ENCODE results near the gene PDE8A.

The PDE8A gene

DNA sequence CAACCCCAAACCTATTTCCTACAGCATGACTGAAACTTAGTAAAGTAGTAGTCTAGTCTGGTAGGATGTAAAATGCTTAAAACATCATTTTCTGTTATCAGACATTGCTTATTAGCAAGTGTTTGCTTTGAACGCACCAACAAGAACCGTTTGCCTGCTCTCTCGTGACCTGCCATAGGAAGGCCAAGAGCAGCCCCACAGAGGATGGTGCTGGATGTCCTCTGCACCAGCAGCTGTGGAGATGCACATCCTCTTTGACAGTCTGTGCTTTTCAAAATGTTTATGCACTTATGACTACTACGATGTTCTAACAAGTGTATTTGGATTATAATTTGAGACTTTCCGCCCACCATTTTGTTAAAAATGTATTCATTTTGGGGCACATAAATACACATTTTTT is 59.6 kb downstream of the PDE8A start:
- no peak for DNase-seq

DNA sequence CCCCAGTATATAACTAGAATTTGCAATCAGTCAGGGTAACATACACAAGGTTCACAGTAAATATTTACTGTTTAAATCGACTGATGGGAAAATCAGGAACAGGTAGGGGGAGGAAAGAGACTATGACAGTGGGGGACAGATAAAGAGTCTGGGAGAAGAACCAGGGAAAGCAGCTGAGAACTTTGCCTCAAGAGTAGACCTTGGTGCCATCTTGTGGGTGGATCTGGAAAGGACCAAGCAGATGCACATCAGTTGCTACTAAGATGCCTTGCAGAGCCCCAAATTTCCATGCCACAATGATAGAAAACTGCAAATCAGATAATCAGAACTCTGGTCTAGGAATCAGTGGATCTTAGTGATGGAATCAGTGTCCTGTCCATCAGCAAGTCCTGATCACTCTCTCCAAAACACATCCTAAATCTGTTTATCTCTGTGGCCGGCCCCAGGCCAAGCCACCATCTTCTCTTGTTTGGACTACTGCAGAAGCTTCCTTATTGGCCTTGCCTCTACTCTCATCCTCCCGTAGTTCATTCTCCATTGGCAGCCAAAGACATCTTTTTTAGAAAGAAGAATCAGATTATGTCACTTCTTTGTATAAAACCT is 62.7 kb downstream of the PDE8A start:
- DNase-seq = peak; percentile 23

DNA sequence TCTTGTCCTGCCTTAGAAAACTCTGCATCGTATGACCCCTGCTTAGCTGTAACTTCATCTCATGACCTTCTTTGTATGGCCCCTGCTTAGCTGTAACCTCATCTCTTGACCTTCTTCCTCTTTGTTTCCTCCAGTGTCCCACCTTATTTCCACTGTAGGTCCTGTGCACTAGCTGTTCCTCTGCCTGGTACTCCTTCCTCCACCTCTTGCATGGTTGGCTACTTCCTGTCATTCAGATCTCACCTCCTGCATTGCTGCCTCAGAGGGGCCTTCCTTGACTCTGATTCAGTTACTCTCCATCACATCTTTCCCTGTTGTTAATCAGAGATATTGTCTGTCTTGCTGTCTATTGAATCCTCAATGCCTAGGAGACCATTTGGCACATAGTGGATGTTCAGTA is 63.2 kb downstream of the PDE8A start:
- DNase-seq = no peak

DNA sequence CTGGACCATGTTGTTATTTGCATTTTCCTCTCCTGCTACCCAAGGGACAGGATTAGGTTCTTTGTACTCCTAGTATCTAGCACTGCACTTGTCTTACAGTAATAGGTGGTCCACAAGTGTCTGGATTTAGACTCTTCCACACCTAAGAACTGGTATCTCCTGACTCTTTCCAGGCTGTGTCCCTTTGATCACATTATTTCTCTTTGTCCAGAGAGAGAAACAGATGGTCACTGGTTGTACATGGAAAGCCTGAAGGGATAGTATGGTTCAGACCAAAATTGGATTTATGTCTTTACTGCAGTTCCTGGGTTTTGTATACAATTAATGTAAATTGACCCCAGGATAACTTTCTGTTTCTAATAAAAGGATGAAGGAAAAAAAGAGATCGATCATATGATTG is 64.0 kb downstream of the PDE8A start:
- no peak for DNase-seq

DNA sequence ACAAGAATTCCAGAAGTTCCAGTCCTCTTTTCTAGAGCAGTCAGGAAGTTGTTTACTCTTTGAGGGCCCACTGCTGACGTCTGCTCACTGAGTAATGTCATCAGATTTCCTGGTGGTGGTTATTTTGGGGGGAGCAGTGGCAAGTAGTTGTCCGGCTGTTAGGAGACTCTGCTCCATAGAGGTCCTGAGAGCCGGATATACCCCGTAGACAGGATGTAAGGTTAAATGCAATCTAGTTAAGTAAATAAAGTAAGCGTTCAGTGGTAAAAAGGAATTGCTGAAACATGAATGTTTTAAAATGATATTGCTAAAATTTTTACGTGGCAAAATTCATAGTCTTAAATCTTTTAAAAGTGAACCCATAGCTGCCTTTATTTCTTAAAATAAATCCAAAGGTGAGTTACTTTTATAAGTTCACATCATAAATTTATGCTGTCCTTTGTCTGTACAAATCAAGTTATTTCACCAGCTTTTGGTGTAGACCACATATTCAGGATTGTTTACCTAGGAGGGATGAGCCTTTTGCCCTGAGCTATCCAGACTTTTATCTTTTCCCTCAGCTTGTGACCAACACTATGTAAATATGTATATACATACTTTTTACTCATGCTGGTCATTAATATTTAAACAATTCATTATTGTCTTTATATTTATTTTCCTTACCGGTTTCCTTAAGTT is 65.8 kb downstream of the PDE8A start:
- no peak for DNase-seq

DNA sequence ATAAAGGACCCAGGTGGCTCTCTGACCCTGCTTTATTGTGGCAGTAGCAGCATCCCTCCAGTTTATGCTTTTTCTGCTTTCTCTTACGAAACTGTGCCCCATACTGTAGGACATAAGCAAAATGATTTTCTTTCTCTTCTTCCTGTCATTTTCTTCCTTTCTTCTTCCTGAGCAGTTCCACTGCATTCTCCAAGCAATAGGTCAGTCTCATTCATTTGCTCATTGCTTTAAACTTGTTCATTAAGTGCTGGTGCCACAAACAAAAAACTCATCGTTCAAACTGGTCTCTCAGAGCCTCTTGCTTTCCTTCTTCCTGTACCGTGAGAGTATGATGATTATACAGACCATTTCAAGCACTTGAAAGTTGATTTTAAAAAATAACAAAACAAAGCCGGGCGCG is 66.8 kb downstream of the PDE8A start:
- DNase-seq = no peak

DNA sequence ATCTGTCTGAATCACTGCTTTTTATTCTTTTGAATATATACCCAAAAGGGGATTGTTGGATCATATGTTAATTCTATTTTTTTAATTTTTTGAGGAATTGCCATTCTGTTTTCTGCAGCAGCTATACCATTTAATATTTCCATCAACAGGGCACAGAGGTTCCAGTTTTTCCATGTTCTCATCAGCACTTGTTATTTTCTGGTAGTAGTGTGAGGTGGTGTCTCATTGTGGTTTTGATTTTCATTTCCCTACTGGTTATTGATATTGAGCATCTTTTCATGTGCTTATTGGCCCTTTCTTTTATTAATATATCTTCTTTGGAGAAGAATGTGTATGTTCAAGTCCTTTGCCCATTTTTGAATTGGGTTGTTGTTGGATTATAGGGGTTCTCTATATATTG is 68.1 kb downstream of the PDE8A start:
- DNase-seq = no peak

DNA sequence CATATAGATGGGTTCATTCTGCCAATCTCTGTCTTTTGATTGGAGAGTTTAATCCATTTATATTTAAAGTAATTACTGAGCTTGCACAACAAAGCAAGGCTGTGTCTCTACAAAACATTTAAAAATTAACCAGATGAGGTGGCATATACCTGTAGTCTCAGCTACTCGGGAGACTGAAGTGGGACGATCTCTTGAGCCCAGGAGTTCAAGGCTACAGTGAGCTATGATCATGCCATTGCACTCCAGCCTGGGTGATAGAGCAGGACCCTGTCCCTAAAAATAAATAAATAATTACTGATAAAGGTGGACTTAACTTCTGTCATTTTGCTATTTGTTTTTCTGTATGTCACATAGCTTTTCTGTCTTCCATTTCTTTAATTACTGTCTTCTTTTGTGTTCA is 78.1 kb downstream of the PDE8A start:
- no peak for DNase-seq

DNA sequence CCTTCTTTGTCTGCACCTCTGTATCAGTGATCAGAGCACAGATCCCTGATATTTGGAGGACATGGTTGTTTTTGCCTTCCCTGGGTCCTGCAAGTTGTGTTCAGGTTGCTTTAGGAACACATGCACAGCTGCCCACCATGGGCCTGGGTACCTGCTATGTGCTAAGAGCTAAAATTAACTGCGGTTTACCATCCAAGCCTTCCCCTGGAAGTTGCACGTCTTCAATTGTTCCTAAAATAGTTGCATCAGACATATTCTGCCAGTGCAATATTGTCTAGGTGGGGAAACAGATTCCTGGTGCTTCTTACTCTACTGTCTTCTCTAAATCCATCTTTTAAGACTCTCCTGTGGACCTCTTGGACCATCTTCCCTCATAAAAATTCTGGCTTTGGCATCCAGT is 80.9 kb downstream of the PDE8A start:
- no peak for DNase-seq

DNA sequence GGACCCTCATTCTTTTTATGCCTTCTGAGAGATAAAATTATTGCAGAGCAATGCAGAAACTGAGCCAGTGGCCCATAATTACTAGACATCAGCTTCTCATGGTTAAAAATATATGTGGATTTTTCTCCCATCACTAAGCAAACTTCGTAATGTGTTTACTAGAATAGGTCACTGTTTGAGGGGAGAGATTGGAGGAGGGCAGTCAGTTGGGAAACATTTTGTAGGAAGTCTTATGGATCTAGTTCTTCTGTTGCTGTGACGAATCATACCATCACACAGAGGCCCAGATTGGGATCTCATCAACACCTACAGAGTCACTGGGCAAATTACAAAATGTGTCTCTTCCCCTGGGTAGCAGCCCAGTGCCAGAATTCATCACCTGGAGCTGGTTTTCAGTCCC is 81.4 kb downstream of the PDE8A start:
- no peak for DNase-seq

DNA sequence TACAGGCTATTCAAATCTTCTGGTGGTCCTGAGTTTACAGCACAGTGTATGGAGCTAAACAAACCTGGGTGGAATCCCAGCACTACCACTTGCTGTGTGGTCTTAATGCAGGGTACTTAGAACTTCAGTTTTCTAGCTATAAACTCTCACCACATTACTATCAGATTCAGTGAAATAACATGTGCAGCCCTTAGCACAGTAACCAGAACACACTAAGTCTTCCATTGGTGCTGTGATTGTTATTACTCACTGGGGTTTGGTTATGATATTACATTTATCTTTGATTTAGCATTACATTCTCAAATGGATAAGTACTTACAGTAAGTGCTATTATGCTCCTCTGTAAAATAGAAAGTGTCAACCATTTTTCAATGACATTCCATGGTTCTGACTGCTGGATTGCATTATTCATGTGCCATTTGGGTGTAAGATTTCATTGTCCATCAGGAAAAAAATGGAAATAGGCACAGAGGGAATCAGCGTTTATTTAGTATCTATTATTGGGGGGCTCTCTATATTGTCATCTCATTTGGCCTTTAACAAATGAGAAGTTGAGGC is 81.9 kb downstream of the PDE8A start:
- DNase-seq = no peak

DNA sequence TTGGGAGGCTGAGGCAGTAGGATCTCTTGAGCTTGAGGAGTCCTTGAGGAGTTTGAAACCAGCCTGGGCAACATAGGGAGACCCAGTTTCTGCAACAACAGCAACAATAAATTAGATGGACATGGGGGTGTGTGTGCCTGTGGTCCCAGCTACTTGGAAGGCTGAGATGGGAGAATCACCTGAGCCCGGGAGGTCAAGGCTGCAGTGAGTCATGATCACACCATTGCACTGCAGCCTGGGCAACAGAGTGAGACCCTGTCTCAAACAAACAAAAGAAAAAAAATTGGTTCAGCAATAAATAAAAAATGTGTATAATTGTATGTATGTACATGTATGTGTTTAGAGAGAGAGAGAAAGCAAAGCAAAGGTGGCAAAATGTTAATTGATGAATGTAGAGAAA is 83.1 kb downstream of the PDE8A start:
- no peak for DNase-seq

DNA sequence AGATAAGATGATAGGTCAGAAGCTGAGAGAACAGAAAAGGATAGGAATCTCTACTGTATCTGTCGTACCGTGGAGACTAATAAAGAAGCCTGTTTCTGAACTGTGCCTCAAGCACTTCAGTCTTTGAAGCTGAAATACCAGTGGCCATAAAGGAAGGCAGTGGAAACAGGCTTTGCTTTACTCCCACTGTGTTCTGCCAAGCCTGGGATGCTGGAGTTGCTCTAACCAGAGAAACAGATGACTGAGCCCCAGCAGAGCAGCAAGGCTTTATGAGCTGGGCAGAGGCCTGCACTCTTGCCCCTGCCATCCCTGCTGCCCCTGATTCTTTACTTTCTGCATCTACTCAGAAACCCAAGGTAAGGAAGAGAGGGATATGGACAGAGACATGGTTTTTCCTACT is 89.4 kb downstream of the PDE8A start:
- no peak for DNase-seq

DNA sequence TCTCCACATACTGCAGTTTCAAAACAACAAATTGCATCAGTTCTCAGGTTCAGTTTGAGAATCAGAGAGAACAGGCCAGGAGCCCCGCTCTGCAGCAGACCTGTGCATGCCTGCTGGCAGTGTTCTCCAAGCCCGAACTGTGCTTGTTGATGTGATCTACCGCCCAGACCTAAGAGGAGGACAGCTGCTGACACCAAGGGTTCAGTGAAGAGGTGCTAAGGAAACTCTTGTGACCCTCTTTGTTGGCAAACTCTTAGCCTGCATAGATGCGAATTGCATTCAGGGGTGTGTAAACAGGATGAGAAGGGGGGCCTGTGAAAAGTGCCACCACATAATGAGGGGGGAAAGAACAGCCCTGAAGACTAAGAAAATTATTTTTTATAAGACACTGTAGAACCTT is 89.8 kb downstream of the PDE8A start:
- no peak for DNase-seq

DNA sequence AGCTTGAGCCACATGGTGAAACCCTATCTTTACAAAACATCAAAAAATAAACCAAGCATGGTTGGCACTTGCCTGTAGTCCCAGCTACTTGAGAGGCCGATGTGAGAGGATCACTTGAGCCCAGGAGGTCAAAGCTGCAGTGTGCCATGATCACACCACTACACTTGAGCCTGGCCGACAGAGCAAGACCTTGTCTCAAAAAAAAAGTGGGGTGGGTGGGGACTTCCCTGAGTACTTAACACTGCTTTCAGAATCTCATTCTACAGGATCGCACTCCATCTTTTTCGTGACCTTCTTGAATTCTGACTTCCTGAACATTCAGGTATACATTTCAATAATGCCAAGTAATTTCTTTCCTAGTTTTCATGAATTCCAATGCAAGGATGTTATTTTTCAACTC is 91.3 kb downstream of the PDE8A start:
- DNase-seq = no peak

DNA sequence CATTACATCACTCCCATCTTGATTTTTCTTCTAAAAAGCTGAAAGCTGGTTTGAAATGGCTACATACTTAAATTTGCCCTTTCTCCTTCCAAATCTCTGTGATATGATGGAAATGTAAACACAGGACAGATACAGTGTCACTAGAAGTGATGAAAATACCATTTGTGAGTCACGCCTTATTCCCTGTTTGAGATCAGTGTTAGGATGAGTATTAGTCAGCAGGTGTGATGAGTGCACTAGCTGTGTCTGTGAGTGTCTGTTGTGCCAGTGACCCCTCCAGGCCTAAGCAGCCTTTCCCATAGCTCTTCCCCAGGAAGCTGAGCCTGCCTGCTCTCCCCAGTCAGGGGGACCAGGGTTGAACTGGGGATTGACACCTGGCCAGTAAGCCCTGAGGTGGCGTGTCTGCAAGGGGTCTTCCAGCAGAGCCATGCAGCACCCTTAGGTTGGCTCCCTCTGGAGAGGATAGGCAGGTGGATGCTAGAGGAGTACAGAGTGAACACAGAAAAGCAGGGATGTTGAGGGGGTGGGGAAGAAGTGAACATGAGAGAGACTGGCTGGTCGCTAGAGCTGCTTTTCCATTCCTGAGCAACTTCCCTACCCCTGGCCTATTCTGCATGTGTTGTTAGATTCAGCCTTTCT is 92.0 kb downstream of the PDE8A start:
- no peak for DNase-seq

DNA sequence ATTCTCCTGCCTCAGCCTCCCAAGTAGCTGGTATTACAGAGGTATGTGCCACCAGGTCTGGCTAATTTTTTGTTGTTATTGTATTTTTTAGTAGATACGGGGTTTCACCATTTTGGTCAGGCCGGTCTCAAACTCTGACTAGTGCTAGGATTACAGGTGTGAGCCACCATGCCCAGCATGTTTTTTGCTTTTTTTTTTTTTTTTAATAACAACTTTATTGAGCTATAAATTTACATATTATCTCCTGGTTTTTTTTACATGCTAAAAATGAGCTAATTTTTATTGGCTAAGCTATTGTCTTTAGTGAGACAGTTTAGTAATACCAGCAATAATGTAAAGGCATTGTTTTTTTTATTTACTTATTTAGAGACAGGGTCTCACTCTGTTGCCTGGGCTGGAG is 105.2 kb downstream of the PDE8A start:
- no peak for DNase-seq

DNA sequence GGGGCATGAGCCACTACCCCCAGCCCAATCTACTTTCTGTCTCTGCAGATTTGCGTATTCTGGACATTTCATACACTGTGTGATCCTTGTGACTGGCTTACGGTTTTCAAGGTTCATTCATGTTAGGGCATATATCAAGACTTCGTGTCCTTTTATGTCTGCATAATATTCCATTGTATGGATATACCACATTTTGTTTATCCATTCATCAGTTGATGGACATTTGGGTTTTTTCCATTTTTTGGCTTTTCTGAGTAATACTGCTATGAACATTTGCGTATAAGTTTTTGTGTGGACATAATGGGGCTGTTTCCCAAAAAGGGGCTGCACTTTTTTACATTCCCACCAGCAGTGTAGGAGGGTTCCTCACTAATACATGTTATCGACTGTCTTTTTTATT is 106.6 kb downstream of the PDE8A start:
- no peak for DNase-seq

DNA sequence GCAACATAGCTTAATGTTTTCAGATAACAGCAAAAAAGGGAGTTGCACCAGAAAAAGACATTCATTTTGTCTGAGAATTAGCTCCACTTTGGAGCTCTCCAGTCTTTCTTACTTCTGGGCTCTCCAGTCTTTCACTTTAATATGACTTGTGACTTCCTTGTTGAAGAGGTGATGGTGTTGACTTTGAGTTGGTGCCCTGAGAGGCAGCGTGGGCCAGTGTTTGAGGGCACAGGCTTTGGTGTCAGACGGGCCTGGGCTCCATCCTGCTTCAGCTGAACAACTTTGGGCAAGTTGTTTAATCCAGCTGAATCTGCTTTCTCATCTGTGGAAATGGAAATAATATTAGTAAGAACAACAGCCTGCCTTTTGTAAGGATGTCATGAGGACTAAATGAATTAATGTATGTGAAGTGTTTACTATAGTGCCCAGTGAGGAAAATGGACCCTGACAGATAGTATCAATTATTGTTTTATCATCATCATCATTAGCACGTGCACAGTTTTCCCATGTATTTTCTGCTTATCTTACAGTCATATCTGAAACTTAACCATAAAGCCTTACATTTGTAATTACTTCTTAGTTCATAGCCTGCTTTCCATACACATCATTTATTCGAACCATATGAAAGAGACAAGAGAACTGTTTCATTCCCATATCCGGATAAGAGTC is 108.4 kb downstream of the PDE8A start:
- DNase-seq = no peak

DNA sequence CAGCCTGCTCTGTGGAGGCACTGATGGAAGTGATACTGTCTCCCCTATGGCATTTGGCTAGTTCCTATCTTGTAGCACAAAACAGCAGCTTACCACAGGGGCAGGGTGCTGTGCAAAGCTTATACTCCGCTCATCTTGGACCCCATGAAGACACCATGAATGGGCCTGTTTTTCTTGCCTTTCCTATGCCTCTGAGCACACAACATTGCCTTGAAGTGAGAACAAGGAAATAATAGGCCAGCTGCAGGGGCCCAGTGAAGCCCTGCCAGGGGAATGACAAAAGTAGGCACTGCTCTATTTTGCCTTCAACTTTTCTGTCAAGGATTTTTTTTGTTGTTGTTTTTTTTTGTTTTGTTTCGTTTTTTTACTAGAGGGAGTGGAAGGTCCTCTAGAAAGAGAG is 110.3 kb downstream of the PDE8A start:
- DNase-seq = no peak

DNA sequence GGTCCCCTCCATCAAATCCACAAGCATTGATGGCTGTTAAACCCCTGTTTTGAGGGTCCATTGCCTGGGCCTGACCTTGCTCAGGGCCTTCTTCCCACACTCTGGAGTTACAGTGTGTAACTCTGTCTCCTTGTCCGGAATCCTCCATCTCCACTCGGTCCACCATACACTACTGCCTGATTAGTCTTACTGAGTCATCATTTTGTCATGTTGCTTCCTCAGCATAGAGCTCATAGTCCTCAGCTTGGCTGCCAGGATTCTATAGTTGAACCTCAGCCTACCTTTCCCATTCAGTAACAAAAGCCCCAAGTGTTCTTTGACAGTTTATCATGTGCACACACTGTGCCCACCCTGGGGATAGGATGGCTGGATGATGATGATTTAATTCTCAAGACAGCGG is 113.0 kb downstream of the PDE8A start:
- DNase-seq = no peak

DNA sequence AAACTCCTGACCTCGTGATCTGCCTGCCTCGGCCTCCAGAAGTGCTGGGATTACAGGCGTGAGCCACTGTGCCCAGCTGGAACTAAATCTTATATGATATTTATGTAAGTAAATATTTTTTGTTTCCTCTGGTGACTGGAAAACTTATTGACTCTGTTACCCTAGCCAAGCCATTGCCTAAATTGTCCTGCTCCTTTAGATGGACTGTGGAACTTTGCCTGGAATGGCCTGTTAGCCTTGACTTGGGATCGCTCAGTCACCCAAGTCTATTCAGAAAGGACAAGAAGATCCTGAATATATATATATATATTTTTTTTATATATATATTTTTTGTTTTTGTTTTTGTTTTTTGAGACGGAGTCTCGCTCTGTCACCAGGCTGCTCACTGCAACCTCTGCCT is 113.9 kb downstream of the PDE8A start:
- DNase-seq = no peak

DNA sequence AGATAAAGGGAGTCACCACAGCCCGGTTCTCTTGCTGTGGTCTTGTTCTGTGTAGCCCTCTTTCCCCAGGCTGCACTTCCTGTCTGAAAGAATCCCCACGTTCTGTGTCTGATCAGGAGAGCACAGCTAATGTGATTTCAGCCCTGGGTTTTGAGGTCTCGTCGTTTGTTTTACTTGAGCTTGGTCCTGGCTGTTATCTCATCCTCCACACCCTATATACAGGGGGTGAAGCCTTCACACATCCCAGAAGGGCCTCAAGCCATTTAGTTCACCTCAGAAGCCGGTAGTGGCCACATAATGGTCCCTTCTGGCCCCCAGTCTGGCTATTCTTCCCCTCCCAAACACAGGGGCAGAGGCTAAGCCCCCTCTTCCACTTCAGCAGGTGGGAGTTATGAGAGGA is 115.6 kb downstream of the PDE8A start:
- DNase-seq = no peak

DNA sequence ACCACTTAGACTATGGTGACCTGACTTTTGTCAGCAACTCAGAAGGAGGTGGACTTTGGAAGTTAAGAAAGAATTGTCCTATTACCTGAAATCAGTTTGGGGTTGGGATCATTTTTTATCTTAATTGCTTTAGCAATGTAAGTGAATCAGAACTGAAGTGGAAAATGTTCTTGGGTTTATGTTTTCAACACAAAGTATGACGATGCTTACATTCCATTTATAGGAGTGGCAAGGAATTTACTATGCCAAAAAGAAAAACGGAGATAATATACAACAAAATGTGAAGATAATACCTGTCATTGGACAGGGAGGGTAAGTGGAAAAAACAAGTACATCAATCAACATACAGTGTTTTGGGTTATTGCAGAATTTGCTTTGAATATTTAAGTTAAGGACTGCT is 116.1 kb downstream of the PDE8A start:
- no peak for DNase-seq
